BJ (cell line): ENCODE data around the gene MTUS2. TPM values are rescaled to one million over a fixed set of nuclear protein-coding genes. Genes with fewer than 3 reads are reported as not detected.
A peak's percentile ranks its signal among the peaks of the same experiment; 100 is the strongest.

Experiments
- CTCF ChIA-PET: fragments of 350-600 bp; formaldehyde crosslinking; extraction: SDS; loops from one replicate; lab custom pipeline; 2021; ENCODE audit warnings: antibody characterized with exemption, inconsistent platforms; lab: Yijun Ruan, JAX
- POLR2A ChIA-PET: fragments of 300-600 bp; sonication (Branson Sonifier 250); formaldehyde crosslinking; extraction: SDS; loops from one replicate; lab custom pipeline; 2021; ENCODE audit warnings: antibody characterized with exemption; lab: Charles Lee
- DNase-seq: peaks from one replicate; pipeline ENCODE4 v3.0.0-alpha.2; 2011; ENCODE audit warnings: low read depth
- H3K27me3 ChIP-seq: 2 replicates; pipeline ENCODE4 v1.6.0; 2011; ENCODE audit warnings: low read length; ENCODE audit not compliant: control insufficient read depth, insufficient read depth
- H3K36me3 ChIP-seq: 2 replicates; pipeline ENCODE4 v1.5.1; 2011; ENCODE audit warnings: low read length; ENCODE audit not compliant: control insufficient read depth, insufficient read depth
- H3K4me3 ChIP-seq: 2 replicates; pipeline ENCODE4 v1.5.1; 2011; ENCODE audit warnings: low read depth, mild to moderate bottlenecking, control low read depth, low read length
- CTCF ChIP-seq: IDR thresholded peaks from 2 replicates; pipeline ENCODE4 v1.5.1; 2011; ENCODE audit warnings: low read depth, mild to moderate bottlenecking, control low read depth, inconsistent platforms, low read length, moderate library complexity; ENCODE audit not compliant: insufficient read depth
- polyA plus RNA-seq: library from polyadenylated mRNA; depleted of rRNA; stranded (reverse); fragments of >200 nt; gene quantifications from 2 replicates; pipeline ENCODE4 v1.2.3, GENCODE V29; 2011

Gene MTUS2
- polyA plus RNA-seq, 1 experiment = 0.05 TPM

GRCh38 chr13:29435125-29435911 lies 615.2 kb downstream of the MTUS2 start:
- ChIA-PET POLR2A (no interaction called here), CTCF (interaction anchor here (1.2 to 1.4 kb wide), 2 partner anchors 9 to 73 kb away, joined by 4 to 7 read pairs; no protein-coding TSS in a partner anchor)
- no peak for TF ChIP-seq CTCF
- no peaks in the 10 kb centered on the region for H3K36me3 ChIP-seq
- DNase-seq = peak; percentile 67
- no peak overlapping the region for H3K4me3 ChIP-seq
- peaks cover 1% of the 10 kb centered on the region; the same call in 1 of the 2 replicates for H3K27me3 ChIP-seq

GRCh38 chr13:29436291-29436690 lies 616.2 kb downstream of the MTUS2 start:
- Histone ChIP-seq H3K36me3 (no peaks in the 10 kb centered on the region), H3K27me3 (no peaks in the 10 kb centered on the region), H3K4me3 (no peak overlapping the region)
- POLR2A ChIA-PET = no interaction called here
- peak; percentile 44 for DNase-seq
- no peak for TF ChIP-seq CTCF
- CTCF ChIA-PET = no interaction called here

GRCh38 chr13:29436721-29437280 lies 616.7 kb downstream of the MTUS2 start:
- Histone ChIP-seq H3K4me3 (no peak overlapping the region), H3K36me3 (no peaks in the 10 kb centered on the region), H3K27me3 (no peaks in the 10 kb centered on the region)
- DNase-seq = no peak
- no peak for TF ChIP-seq CTCF
- ChIA-PET CTCF (no interaction called here), POLR2A (no interaction called here)

- CTCF ChIA-PET = no interaction called here
- POLR2A ChIA-PET = no interaction called here
- no peak for DNase-seq
Measured at GRCh38 chr13:29438769-29439168, 618.6 kb downstream of the MTUS2 start.

More at GRCh38 chr13:29438769-29439168, 618.6 kb downstream of the MTUS2 start:
- Histone ChIP-seq H3K36me3 (no peaks in the 10 kb centered on the region), H3K4me3 (no peak overlapping the region), H3K27me3 (peaks cover 6% of the 10 kb centered on the region)
- no peak for TF ChIP-seq CTCF
